ENCODE data around the gene DAD1. TPM values are rescaled to one million over a fixed set of nuclear protein-coding genes. Genes with fewer than 3 reads are reported as not detected.
A peak's percentile ranks its signal among the peaks of the same experiment; 100 is the strongest.
"Not testable (repeated sequence)": the region's sequence is repeated elsewhere in the genome, so short reads cannot be mapped to it uniquely, and the experiment has no call there.

DAD1 gene
- total RNA-seq (2021; ENCODE audit: unreplicated experiment) (162 TPM), Bru-seq, nascent RNA (percentile 90 among the genes with signal in this experiment), BruChase-seq, experiment 1, labeled RNA remaining after a 6-hour chase (percentile 86 among the genes with signal in this experiment), BruChase-seq, experiment 2, labeled RNA remaining after a 2-hour chase (percentile 80 among the genes with signal in this experiment)
- polyA plus RNA-seq (2012): 142 and 163 TPM in 2 replicates
- long read RNA-seq, transcript DAD1-201 (3 exons, 731 nt): major isoform, 96 of 133 reads
- long read RNA-seq, partial matches to known transcripts: 32 of 133 reads
- long read RNA-seq, other reads (novel, unspliced or antisense): 3 of 133 reads

DNA sequence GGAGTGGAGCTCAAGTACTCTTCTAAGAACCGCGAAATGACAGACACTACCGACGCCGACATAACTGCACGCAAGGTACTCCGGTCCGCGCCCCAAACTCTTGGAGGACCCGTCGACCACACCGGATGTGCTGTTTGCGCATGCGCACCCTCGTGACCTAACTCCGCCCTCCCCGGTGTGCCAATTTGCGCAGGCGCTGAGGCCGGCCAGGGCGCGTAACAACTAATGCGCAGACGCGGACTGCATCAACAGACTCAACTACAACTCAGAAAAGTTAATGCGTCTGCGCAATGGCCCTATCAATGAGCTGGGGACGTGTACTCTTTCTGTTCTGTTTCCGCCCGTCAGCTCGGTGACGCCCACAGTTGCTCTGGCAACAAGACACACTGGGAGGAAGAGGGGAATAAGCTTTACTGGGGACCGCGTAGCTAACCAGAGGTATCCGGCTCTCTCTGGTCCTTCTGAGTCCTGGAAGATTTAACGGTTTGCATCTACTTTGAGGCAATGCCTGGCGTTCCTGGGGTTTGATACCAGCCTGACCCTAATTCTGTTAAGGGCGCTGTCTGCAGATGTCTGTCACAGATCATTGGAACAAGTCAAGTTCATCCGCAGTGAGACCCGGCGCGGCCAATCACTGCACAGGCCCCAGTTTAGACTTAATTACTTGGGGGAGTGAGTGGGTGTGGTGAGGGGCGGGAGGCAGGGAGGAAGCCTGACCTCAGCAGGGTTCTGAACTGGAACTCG is at the start of gene DAD1:
TSS of gene DAD1 (minus strand) at position 129 of the 744 bp plus-strand sequence. CDS start at position 62, 67 bp downstream.
- Histone ChIP-seq H3K27me3 (ENCODE audit: insufficient read depth, low read length) (0 out of 2 replicates have a peak, but pooled peaks cover 6% of the 10 kb centered on the region), H3K4me3 (replicated peaks in 1 of 2; ENCODE audit: low read depth in 1 of 2, low read length in 2 of 2) (peak within 1 kb of the TSS; percentile 71 to 93), H3K27ac (ENCODE audit: low read depth, low read length) (peak within 1 kb of the TSS; percentile 69), H4K20me1 (ENCODE audit: insufficient read depth) (no peaks in the 10 kb centered on the region), H3K79me2 (ENCODE audit: insufficient read depth, low read length) (peaks cover 47% of the 10 kb centered on the region), H2AFZ (ENCODE audit: low read depth, low read length, poor library complexity, severe bottlenecking) (peak within 1 kb of the TSS; percentile 75), H3K4me2 (ENCODE audit: low read length) (peak within 1 kb of the TSS; percentile 80), H3K4me1 (ENCODE audit: control insufficient read depth in 1 of 2, insufficient read depth in 2 of 2, low read length in 2 of 2) (peaks cover 10 to 22% of the 10 kb centered on the region in 2 experiments), H3K9me2 (ENCODE audit: insufficient read depth) (no peaks in the 10 kb centered on the region), H3K9ac (ENCODE audit: low read length) (peak within 1 kb of the TSS; percentile 76), H3K9me3 (ENCODE audit: control insufficient read depth in 1 of 2, insufficient read depth in 1 of 2, low read depth in 1 of 2, low read length in 2 of 2) (no peaks in the 10 kb centered on the region), H3K36me3 (ENCODE audit: control insufficient read depth in 1 of 2, insufficient read depth in 2 of 2, low read length in 2 of 2) (0 out of 4 replicates have a peak, but pooled peaks cover 0 to 2% of the 10 kb centered on the region in 2 experiments)
- intact Hi-C loops (cut with micrococcal nuclease): no loop called here
- no TSS peak for BruUV-seq (replicated peaks)
- RAD21 ChIA-PET (ENCODE audit: low non-redundant PET in 1 of 2, low total read pairs in 2 of 2, uncharacterized antibody in 2 of 2, unreplicated experiment in 2 of 2): interaction anchor here (0.9 to 1.8 kb wide), 2 partner anchors 9 to 64 kb away, joined by 5 read pairs; partner anchors contain the start of gene ABHD4 (in 1 of the 2)
- ATAC-seq (peak; percentile 94), DNase-seq (ENCODE audit: low read depth, low spot score) (peak; percentile 98)
- CTCF ChIA-PET: interaction anchor here (0.7 to 2.8 kb wide), 14 partner anchors 9 to 480 kb away, joined by 3 to 37 read pairs (median 4); partner anchors contain the start of genes ABHD4 and OR6J1
- POLR2A ChIA-PET: interaction anchor here (0.7 to 2.0 kb wide), 10 partner anchors 8 to 601 kb away, joined by 3 to 9 read pairs (median 4); no protein-coding TSS in a partner anchor
- TF ChIP-seq SIN3A (IDR thresholded peaks at IDR 0.05; ENCODE audit: low read depth) (peak; percentile 93), POLR2A (IDR thresholded peaks at IDR 0.05; ENCODE audit: borderline replicate concordance, extremely low read depth, insufficient read depth, insufficient read length) (peak; percentile 94), ZNF274 (IDR thresholded peaks at IDR 0.05; ENCODE audit: low read depth, low read length) (no peak), POLR2AphosphoS5 (IDR thresholded peaks at IDR 0.05; ENCODE audit: low read depth, low read length) (peak; percentile 96), SP1 (IDR thresholded peaks at IDR 0.05; ENCODE audit: low read depth) (0 out of 2 replicates have a peak, but pooled peaks have one; percentile 45)
- TF ChIP-seq, protein P1, sequence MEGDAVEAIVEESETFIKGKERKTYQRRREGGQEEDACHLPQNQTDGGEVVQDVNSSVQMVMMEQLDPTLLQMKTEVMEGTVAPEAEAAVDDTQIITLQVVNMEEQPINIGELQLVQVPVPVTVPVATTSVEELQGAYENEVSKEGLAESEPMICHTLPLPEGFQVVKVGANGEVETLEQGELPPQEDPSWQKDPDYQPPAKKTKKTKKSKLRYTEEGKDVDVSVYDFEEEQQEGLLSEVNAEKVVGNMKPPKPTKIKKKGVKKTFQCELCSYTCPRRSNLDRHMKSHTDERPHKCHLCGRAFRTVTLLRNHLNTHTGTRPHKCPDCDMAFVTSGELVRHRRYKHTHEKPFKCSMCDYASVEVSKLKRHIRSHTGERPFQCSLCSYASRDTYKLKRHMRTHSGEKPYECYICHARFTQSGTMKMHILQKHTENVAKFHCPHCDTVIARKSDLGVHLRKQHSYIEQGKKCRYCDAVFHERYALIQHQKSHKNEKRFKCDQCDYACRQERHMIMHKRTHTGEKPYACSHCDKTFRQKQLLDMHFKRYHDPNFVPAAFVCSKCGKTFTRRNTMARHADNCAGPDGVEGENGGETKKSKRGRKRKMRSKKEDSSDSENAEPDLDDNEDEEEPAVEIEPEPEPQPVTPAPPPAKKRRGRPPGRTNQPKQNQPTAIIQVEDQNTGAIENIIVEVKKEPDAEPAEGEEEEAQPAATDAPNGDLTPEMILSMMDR (IDR thresholded peaks at IDR 0.05 in 2 of 3, conservative IDR thresholded peaks at IDR 0.05 in 1 of 3; ENCODE audit: borderline replicate concordance in 1 of 3, insufficient read depth in 1 of 3, low read depth in 2 of 3, low read length in 2 of 3): no peak

DNA sequence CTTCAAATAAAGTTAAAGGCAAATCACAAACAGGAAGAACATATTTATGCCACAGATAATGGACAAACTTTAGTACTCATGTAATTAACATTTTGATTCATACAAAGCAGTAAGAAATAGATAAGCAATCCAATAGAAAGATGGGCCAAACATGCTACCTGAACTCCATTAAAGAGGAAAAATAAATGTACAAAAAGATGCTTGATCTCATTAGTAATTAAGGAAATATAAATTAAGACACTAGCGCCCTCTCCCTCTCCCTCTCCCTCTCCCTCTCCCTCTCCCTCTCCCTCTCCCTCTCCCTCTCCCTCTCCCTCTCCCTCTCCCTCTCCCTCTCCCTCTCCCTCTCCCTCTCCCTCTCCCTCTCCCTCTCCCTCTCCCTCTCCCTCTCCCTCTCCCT is 47.0 kb upstream of the DAD1 start:
- H3K9ac ChIP-seq (ENCODE audit: low read length); H3K27ac ChIP-seq (ENCODE audit: low read depth, low read length); H3K27me3 ChIP-seq (ENCODE audit: insufficient read depth, low read length); H3K36me3 ChIP-seq (ENCODE audit: control insufficient read depth in 1 of 2, insufficient read depth in 2 of 2, low read length in 2 of 2); H3K9me2 ChIP-seq (ENCODE audit: insufficient read depth); H3K79me2 ChIP-seq (ENCODE audit: insufficient read depth, low read length); H3K4me3 ChIP-seq (replicated peaks in 1 of 2; ENCODE audit: low read depth in 1 of 2, low read length in 2 of 2); H2AFZ ChIP-seq (ENCODE audit: low read depth, low read length, poor library complexity, severe bottlenecking); H3K4me1 ChIP-seq (ENCODE audit: control insufficient read depth in 1 of 2, insufficient read depth in 2 of 2, low read length in 2 of 2); H4K20me1 ChIP-seq (ENCODE audit: insufficient read depth); RAD21 ChIA-PET (ENCODE audit: low non-redundant PET in 1 of 2, low total read pairs in 2 of 2, uncharacterized antibody in 2 of 2, unreplicated experiment in 2 of 2); H3K4me2 ChIP-seq (ENCODE audit: low read length); ATAC-seq; POLR2A ChIA-PET; BruUV-seq (replicated peaks); intact Hi-C loops (cut with micrococcal nuclease); CTCF ChIA-PET; H3K9me3 ChIP-seq (ENCODE audit: control insufficient read depth in 1 of 2, insufficient read depth in 1 of 2, low read depth in 1 of 2, low read length in 2 of 2); DNase-seq (ENCODE audit: low read depth, low spot score): not testable (repeated sequence)
